Epithelial cell of esophagus (primary cell): ENCODE results near the gene FILIP1.

Source experiments
- DNase-seq: peaks from one replicate; pipeline ENCODE4 v3.0.0; 2010; ENCODE audit warnings: low read depth
- H3K4me3 ChIP-seq: 2 replicates; pipeline ENCODE4 v1.5.1; 2011; ENCODE audit warnings: mild to moderate bottlenecking, low read length, control low read depth
- CTCF ChIP-seq: IDR thresholded peaks from 2 replicates; pipeline ENCODE4 v1.5.1; 2011; ENCODE audit warnings: low read depth, mild to moderate bottlenecking, low read length, control low read depth, inconsistent platforms; ENCODE audit not compliant: insufficient read depth; ENCODE audit errors: missing control alignments

Gene FILIP1

GRCh38 chr6:75463061-75463460 is 30.5 kb downstream of the FILIP1 start:
- TF ChIP-seq CTCF = no peak
- DNase-seq = no peak
- H3K4me3 ChIP-seq = no peak overlapping the region

GRCh38 chr6:75460681-75461080 is 32.9 kb downstream of the FILIP1 start:
- no peak for DNase-seq
- H3K4me3 ChIP-seq = no peak overlapping the region
- TF ChIP-seq CTCF = no peak

GRCh38 chr6:75458895-75459294 is 34.7 kb downstream of the FILIP1 start:
- TF ChIP-seq CTCF = no peak
- peak; percentile 76 for DNase-seq
- no peak overlapping the region for H3K4me3 ChIP-seq

GRCh38 chr6:75450903-75451302 is 42.7 kb downstream of the FILIP1 start:
- no peak for DNase-seq
- no peak overlapping the region for H3K4me3 ChIP-seq
- TF ChIP-seq CTCF = no peak

- H3K4me3 ChIP-seq = no peak overlapping the region
- no peak for TF ChIP-seq CTCF
- DNase-seq = peak; percentile 38
Measured at GRCh38 chr6:75449630-75450206, 43.9 kb downstream of the FILIP1 start.

GRCh38 chr6:75446241-75446880 is 47.2 kb downstream of the FILIP1 start:
- DNase-seq = no peak
- no peak for TF ChIP-seq CTCF

GRCh38 chr6:75445738-75446137 is 47.9 kb downstream of the FILIP1 start:
- H3K4me3 ChIP-seq = no peak overlapping the region
- DNase-seq = no peak
- TF ChIP-seq CTCF = no peak

More at GRCh38 chr6:75446241-75446880, 47.2 kb downstream of the FILIP1 start:
- no peak overlapping the region for H3K4me3 ChIP-seq
